ENCODE data around the gene ENPP6.
A peak's percentile ranks its signal among the peaks of the same experiment; 100 is the strongest.

The ENPP6 gene

GRCh38 chr4:184136525-184136924, 81.1 kb downstream of the ENPP6 start (continued):
- TF ChIP-seq ZNF660 (tag by site-specific recombination; IDR thresholded peaks at IDR 0.05) (no peak), ZNF174 (tag by site-specific recombination; IDR thresholded peaks at IDR 0.05) (no peak), ZNF510 (tag by site-specific recombination; IDR thresholded peaks at IDR 0.05; ENCODE audit: insufficient replicate concordance) (no peak), ZBTB17 (tag by site-specific recombination; IDR thresholded peaks at IDR 0.05) (no peak), ATF2 (tag by site-specific recombination; IDR thresholded peaks at IDR 0.05; ENCODE audit: low read depth) (no peak), ZNF341 (tag by site-specific recombination; IDR thresholded peaks at IDR 0.05; ENCODE audit: low read depth) (no peak), ZNF626 (tag by site-specific recombination; IDR thresholded peaks at IDR 0.05) (peak; percentile 93; the same call in 1 of the 2 replicates), ZNF155 (tag by site-specific recombination; IDR thresholded peaks at IDR 0.05) (no peak), ZNF624 (tag by site-specific recombination; IDR thresholded peaks at IDR 0.05) (no peak), ZNF24 (tag by site-specific recombination; IDR thresholded peaks at IDR 0.05) (no peak), ZNF138 (tag by site-specific recombination; IDR thresholded peaks at IDR 0.05; ENCODE audit: borderline replicate concordance) (no peak), ZNF2 (tag by site-specific recombination; IDR thresholded peaks at IDR 0.05) (no peak), PBX3 (CRISPR knock-in tag; IDR thresholded peaks at IDR 0.05) (no peak), ZNF501 (tag by site-specific recombination; IDR thresholded peaks at IDR 0.05) (no peak), ZNF19 (tag by site-specific recombination; IDR thresholded peaks at IDR 0.05; ENCODE audit: low read depth) (no peak), ZNF214 (tag by site-specific recombination; IDR thresholded peaks at IDR 0.05; ENCODE audit: borderline replicate concordance) (no peak), ZNF48 (tag by site-specific recombination; IDR thresholded peaks at IDR 0.05) (no peak), ZNF132 (tag by site-specific recombination; IDR thresholded peaks at IDR 0.05; ENCODE audit: borderline replicate concordance) (no peak), TRIM28 (IDR thresholded peaks at IDR 0.05; ENCODE audit: borderline replicate concordance, low read length) (peak; percentile 97)

GRCh38 chr4:184126800-184127199, 90.9 kb downstream of the ENPP6 start:
- POLR2A ChIA-PET, result no interaction called here
- no peak overlapping the region for H3K4me3 ChIP-seq (ENCODE audit: low read depth, low read length)

More at GRCh38 chr4:184126800-184127199, 90.9 kb downstream of the ENPP6 start:
- H3K9me3 ChIP-seq (ENCODE audit: control insufficient read depth, insufficient read depth, low read depth, low read length), result no peaks in the 10 kb centered on the region
- H3K4me1 ChIP-seq (ENCODE audit: control insufficient read depth, insufficient read depth, low read length), result no peaks in the 10 kb centered on the region
- CTCF ChIA-PET, result interaction anchor here (0.9 kb wide), 1 partner anchor 27 kb away, joined by 3 read pairs; no protein-coding TSS in a partner anchor
- H3K36me3 ChIP-seq (ENCODE audit: control insufficient read depth in 2 of 2, insufficient read depth in 1 of 2, low read length in 2 of 2), result no peaks in the 10 kb centered on the region
- TF ChIP-seq ZNF26 (tag by site-specific recombination; IDR thresholded peaks at IDR 0.05) (peak; percentile 62; the same call in 1 of the 2 replicates), ZNF133 (tag by site-specific recombination; IDR thresholded peaks at IDR 0.05) (peak; percentile 67; the same call in 1 of the 2 replicates), ATF2 (tag by site-specific recombination; IDR thresholded peaks at IDR 0.05; ENCODE audit: low read depth) (no peak)
- no peak overlapping the region for H3K27ac ChIP-seq (ENCODE audit: extremely low read depth, low read depth, low read length)

All from HEK293 (cell line).